ENCODE data around the gene KRT6A.

The KRT6A gene

GRCh38 chr12:52517888-52518287 lies 24.8 kb upstream of the KRT6A start:
- H3K27ac ChIP-seq (ENCODE audit: low read depth in 2 of 2, low read length in 2 of 2) = no peak overlapping the region
- no peaks in the 10 kb centered on the region for H3K4me1 ChIP-seq (ENCODE audit: control insufficient read depth in 2 of 2, insufficient read depth in 2 of 2, low read length in 2 of 2)
- no peak overlapping the region for H3K4me3 ChIP-seq (ENCODE audit: low read length in 2 of 2)
- H3K9me3 ChIP-seq (ENCODE audit: control insufficient read depth in 2 of 2, low read length in 2 of 2) = no peaks in the 10 kb centered on the region
- no peak overlapping the region for H3K9ac ChIP-seq (ENCODE audit: low read depth in 1 of 2, low read length in 2 of 2)
- H3K27me3 ChIP-seq (ENCODE audit: control insufficient read depth in 2 of 2, insufficient read depth in 2 of 2, low read length in 2 of 2) = peaks cover 0 to 4% of the 10 kb centered on the region in 2 donors
- H3K36me3 ChIP-seq (ENCODE audit: control insufficient read depth in 2 of 2, insufficient read depth in 2 of 2, low read length in 2 of 2) = no peaks in the 10 kb centered on the region

DNA sequence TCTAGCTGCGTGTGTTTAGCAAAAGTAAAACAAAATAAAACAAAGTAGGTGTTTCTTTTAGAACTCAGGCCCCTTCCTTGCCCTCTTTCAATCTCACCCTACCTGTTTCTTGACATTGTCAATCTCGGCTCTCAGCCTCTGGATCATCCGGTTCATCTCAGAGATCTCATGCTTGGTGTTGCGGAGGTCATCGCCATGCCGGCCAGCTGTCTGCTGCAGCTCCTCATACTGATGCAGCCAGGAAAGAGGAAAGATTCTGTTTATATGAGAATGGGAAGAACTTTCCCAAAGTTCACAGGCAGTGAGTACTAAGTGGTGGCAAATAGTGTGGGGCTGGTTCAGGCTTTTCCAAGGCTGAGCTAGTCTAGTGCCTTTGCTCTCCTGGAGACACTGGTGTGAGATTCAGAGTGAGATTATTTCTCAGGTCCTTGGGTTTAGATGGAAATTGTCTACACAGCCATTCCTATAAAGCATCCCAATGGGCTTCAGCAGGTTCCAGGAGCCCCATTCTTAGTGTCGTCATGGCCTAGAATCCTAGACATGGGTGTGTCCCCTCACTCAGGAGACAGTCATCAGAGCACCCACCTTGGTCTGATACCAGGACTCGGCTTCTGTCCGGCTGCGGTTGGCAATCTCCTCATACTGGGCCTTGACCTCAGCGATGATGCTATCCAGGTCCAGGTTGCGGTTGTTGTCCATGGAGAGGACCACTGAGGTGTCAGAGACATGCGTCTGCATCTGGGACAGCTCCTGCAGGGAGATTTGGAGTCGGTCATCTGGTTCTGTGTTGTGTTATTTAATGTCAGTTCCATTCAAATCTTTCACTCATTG lies 24.2 kb upstream of the KRT6A start:
- H3K27ac ChIP-seq (ENCODE audit: low read depth in 2 of 2, low read length in 2 of 2) = no peak overlapping the region
- no peaks in the 10 kb centered on the region for H3K36me3 ChIP-seq (ENCODE audit: control insufficient read depth in 2 of 2, insufficient read depth in 2 of 2, low read length in 2 of 2)
- no peaks in the 10 kb centered on the region for H3K9me3 ChIP-seq (ENCODE audit: control insufficient read depth in 2 of 2, low read length in 2 of 2)
- H3K9ac ChIP-seq (ENCODE audit: low read depth in 1 of 2, low read length in 2 of 2) = no peak overlapping the region
- H3K27me3 ChIP-seq (ENCODE audit: control insufficient read depth in 2 of 2, insufficient read depth in 2 of 2, low read length in 2 of 2) = peaks cover 0 to under 1% of the 10 kb centered on the region in 2 donors
- no peak overlapping the region for H3K4me3 ChIP-seq (ENCODE audit: low read length in 2 of 2)
- H3K4me1 ChIP-seq (ENCODE audit: control insufficient read depth in 2 of 2, insufficient read depth in 2 of 2, low read length in 2 of 2) = no peaks in the 10 kb centered on the region

DNA sequence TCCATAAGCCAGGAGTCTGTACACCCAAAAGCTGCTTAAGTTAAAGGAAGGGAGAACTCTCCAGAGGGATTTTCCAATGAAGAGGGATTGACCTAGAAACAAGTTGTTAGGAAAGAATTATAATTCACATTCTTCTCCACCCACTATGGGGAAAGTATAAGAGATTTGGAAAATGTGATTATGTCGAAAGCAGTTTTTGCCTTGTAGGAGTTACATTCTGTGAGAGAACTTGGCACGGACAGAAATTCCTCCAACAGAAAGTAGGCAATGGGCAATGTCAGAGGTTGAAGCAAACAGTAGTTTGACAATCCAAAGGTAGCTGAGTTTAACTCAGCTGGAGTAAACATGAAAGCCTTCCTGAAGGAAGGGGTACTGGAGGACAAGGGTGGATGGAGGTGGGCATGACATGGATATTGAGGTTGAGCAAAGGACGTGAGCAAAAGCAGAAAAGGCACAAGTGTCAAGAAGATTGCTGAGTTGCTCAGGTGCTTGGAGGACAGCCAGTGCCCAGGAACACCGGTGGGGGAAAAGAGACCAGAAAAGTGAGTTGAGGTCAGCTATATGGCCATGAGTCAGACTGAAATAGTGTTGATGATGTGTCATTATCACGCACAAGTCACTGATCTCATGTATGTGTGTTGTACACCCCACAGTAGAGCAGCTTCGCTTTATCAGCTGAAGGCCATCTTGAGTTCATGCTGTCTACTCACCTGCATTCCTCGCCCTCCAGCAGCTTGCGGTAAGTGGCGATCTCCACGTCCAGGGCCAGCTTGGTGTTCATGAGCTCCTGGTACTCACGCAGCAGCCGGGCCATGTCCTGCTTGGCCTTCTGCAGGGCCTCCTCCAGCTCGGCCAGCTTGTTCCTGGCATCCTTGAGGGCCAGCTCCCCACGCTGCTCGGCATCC lies 23.1 kb upstream of the KRT6A start:
- H3K9me3 ChIP-seq (ENCODE audit: control insufficient read depth in 2 of 2, low read length in 2 of 2) = no peaks in the 10 kb centered on the region
- H3K27me3 ChIP-seq (ENCODE audit: control insufficient read depth in 2 of 2, insufficient read depth in 2 of 2, low read length in 2 of 2) = no peaks in the 10 kb centered on the region
- H3K9ac ChIP-seq (ENCODE audit: low read depth in 1 of 2, low read length in 2 of 2) = no peak overlapping the region
- no peaks in the 10 kb centered on the region for H3K4me1 ChIP-seq (ENCODE audit: control insufficient read depth in 2 of 2, insufficient read depth in 2 of 2, low read length in 2 of 2)
- no peak overlapping the region for H3K4me3 ChIP-seq (ENCODE audit: low read length in 2 of 2)
- H3K27ac ChIP-seq (ENCODE audit: low read depth in 2 of 2, low read length in 2 of 2) = no peak overlapping the region
- no peaks in the 10 kb centered on the region for H3K36me3 ChIP-seq (ENCODE audit: control insufficient read depth in 2 of 2, insufficient read depth in 2 of 2, low read length in 2 of 2)

GRCh38 chr12:52515319-52515646 lies 22.2 kb upstream of the KRT6A start:
- Histone ChIP-seq H3K27me3 (ENCODE audit: control insufficient read depth in 2 of 2, insufficient read depth in 2 of 2, low read length in 2 of 2) (no peaks in the 10 kb centered on the region), H3K36me3 (ENCODE audit: control insufficient read depth in 2 of 2, insufficient read depth in 2 of 2, low read length in 2 of 2) (no peaks in the 10 kb centered on the region), H3K9me3 (ENCODE audit: control insufficient read depth in 2 of 2, low read length in 2 of 2) (peaks cover 0 to 2% of the 10 kb centered on the region in 2 donors), H3K27ac (ENCODE audit: low read depth in 2 of 2, low read length in 2 of 2) (no peak overlapping the region), H3K9ac (ENCODE audit: low read depth in 1 of 2, low read length in 2 of 2) (no peak overlapping the region), H3K4me3 (ENCODE audit: low read length in 2 of 2) (no peak overlapping the region), H3K4me1 (ENCODE audit: control insufficient read depth in 2 of 2, insufficient read depth in 2 of 2, low read length in 2 of 2) (no peaks in the 10 kb centered on the region)

DNA sequence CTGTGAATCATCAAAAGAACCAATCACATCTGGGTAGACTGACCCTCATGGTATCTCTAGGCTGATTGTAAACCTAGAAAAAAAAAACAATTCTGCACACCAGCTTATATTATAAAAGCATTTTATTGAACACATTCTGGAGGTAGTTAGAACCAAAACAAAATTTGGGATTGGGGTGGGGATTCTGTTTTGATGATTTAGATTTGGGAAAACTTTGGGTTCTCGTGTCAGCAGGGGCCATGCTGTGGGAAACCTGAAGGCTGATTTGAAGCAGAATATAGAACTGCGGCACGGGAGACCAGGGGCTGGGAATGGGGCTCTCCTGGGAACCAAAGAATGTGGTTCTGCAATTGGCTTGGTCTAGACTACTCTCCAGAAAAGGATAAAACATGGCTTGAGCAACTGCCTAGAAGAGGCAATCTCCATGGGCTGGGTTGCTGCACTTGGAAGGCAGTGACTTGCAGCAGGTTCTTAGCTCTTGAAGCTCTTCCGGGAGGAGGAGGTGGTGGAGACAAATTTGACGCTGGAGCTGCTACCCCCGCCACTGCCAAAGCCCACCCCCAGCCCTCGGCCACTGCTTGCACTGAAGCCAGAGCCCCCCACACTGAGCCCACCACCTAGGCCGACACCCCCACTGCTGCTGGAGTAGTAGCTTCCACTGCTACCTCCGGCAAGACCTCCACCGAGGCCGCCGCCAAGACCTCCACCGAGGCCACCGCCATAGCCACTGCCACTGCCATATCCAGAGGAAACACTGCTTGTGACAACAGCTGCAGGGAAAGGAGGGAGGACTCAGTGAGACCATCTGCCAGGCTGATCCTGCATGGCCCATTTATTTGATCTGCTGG lies 21.6 kb upstream of the KRT6A start:
- H3K27me3 ChIP-seq (ENCODE audit: control insufficient read depth in 2 of 2, insufficient read depth in 2 of 2, low read length in 2 of 2) = no peaks in the 10 kb centered on the region
- no peak overlapping the region for H3K9ac ChIP-seq (ENCODE audit: low read depth in 1 of 2, low read length in 2 of 2)
- no peak overlapping the region for H3K4me3 ChIP-seq (ENCODE audit: low read length in 2 of 2)
- peaks cover 0 to 2% of the 10 kb centered on the region in 2 donors for H3K9me3 ChIP-seq (ENCODE audit: control insufficient read depth in 2 of 2, low read length in 2 of 2)
- H3K4me1 ChIP-seq (ENCODE audit: control insufficient read depth in 2 of 2, insufficient read depth in 2 of 2, low read length in 2 of 2) = no peaks in the 10 kb centered on the region
- H3K36me3 ChIP-seq (ENCODE audit: control insufficient read depth in 2 of 2, insufficient read depth in 2 of 2, low read length in 2 of 2) = no peaks in the 10 kb centered on the region
- no peak overlapping the region for H3K27ac ChIP-seq (ENCODE audit: low read depth in 2 of 2, low read length in 2 of 2)

GRCh38 chr12:52513736-52514135 lies 20.7 kb upstream of the KRT6A start:
- no peak overlapping the region for H3K9ac ChIP-seq (ENCODE audit: low read depth in 1 of 2, low read length in 2 of 2)
- no peak overlapping the region for H3K4me3 ChIP-seq (ENCODE audit: low read length in 2 of 2)
- H3K9me3 ChIP-seq (ENCODE audit: control insufficient read depth in 2 of 2, low read length in 2 of 2) = peaks cover 0 to 2% of the 10 kb centered on the region in 2 donors
- no peaks in the 10 kb centered on the region for H3K4me1 ChIP-seq (ENCODE audit: control insufficient read depth in 2 of 2, insufficient read depth in 2 of 2, low read length in 2 of 2)
- H3K27me3 ChIP-seq (ENCODE audit: control insufficient read depth in 2 of 2, insufficient read depth in 2 of 2, low read length in 2 of 2) = no peaks in the 10 kb centered on the region
- H3K27ac ChIP-seq (ENCODE audit: low read depth in 2 of 2, low read length in 2 of 2) = no peak overlapping the region
- H3K36me3 ChIP-seq (ENCODE audit: control insufficient read depth in 2 of 2, insufficient read depth in 2 of 2, low read length in 2 of 2) = no peaks in the 10 kb centered on the region

DNA sequence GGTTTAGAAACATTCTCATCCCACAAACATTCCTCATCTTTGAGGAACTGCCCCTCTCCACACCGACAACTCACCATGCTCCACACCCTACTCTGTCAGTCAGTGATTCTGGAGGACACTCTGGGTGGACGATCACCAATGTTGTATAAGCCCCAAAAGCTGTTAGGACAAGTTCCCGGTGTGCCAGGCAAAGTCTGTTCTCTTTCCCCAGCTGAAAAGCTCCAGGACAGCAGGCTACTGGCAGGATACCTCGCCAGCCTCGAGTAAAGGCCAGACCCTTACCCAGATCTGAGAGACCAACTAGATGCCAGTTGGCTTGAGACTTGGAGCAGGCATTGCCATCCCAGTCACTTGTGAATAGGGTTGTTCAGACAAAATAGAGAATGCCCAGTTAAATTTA lies 15.2 kb upstream of the KRT6A start:
- H3K36me3 ChIP-seq (ENCODE audit: control insufficient read depth in 2 of 2, insufficient read depth in 2 of 2, low read length in 2 of 2) = no peaks in the 10 kb centered on the region
- no peak overlapping the region for H3K27ac ChIP-seq (ENCODE audit: low read depth in 2 of 2, low read length in 2 of 2)
- no peaks in the 10 kb centered on the region for H3K4me1 ChIP-seq (ENCODE audit: control insufficient read depth in 2 of 2, insufficient read depth in 2 of 2, low read length in 2 of 2)
- H3K9ac ChIP-seq (ENCODE audit: low read depth in 1 of 2, low read length in 2 of 2) = no peak overlapping the region
- H3K27me3 ChIP-seq (ENCODE audit: control insufficient read depth in 2 of 2, insufficient read depth in 2 of 2, low read length in 2 of 2) = no peaks in the 10 kb centered on the region
- no peak overlapping the region for H3K4me3 ChIP-seq (ENCODE audit: low read length in 2 of 2)
- peaks cover 0 to 2% of the 10 kb centered on the region in 2 donors for H3K9me3 ChIP-seq (ENCODE audit: control insufficient read depth in 2 of 2, low read length in 2 of 2)

DNA sequence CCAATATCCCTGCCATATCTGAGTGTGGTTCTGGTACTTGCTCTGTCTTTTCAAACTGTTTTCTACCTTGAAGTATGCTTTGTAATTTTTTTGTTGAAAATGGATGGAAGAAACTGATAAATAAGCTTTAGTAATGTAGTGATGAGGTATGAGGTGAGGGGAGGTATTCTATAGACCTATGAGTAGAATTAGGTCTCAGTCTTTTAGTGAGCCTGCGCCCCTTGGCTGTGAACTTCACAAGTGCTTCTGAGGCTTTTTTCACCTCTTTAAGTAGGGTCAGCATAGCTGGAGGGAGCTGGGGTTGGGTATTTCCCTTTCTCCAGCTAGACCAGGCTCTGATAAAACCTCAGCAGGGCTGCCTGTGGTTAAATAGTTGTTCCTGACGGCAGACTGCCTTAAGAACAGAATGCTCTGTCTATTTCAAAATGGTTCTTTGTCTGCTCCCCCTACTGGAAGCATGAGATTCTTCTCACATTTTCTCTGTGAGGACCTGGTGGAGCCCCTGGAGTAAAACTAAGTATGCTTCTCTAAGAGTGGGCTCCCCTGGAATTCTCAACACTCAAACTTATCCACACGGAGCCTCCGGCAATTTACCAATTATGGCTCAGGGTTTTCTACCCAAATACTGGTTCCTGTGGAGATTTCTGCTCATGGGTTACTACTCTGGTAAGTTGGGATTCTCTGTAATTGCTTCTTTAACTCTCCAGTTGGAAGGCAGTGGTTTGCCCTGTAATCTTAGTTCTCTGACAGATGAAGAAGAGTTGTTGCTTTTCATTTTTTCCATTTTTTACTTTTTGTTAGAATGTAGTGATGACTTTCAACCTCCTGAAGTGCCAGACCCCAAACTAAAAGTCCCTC lies 14.0 kb upstream of the KRT6A start:
- no peak overlapping the region for H3K4me3 ChIP-seq (ENCODE audit: low read length in 2 of 2)
- H3K36me3 ChIP-seq (ENCODE audit: control insufficient read depth in 2 of 2, insufficient read depth in 2 of 2, low read length in 2 of 2) = no peaks in the 10 kb centered on the region
- no peaks in the 10 kb centered on the region for H3K4me1 ChIP-seq (ENCODE audit: control insufficient read depth in 2 of 2, insufficient read depth in 2 of 2, low read length in 2 of 2)
- H3K9ac ChIP-seq (ENCODE audit: low read depth in 1 of 2, low read length in 2 of 2) = no peak overlapping the region
- H3K27me3 ChIP-seq (ENCODE audit: control insufficient read depth in 2 of 2, insufficient read depth in 2 of 2, low read length in 2 of 2) = no peaks in the 10 kb centered on the region
- H3K9me3 ChIP-seq (ENCODE audit: control insufficient read depth in 2 of 2, low read length in 2 of 2) = peaks cover 0 to 2% of the 10 kb centered on the region in 2 donors
- H3K27ac ChIP-seq (ENCODE audit: low read depth in 2 of 2, low read length in 2 of 2) = no peak overlapping the region

- no peaks in the 10 kb centered on the region for H3K36me3 ChIP-seq (ENCODE audit: control insufficient read depth in 2 of 2, insufficient read depth in 2 of 2, low read length in 2 of 2)
- no peaks in the 10 kb centered on the region for H3K4me1 ChIP-seq (ENCODE audit: control insufficient read depth in 2 of 2, insufficient read depth in 2 of 2, low read length in 2 of 2)
- H3K4me3 ChIP-seq (ENCODE audit: low read length in 2 of 2) = no peak overlapping the region
- H3K9ac ChIP-seq (ENCODE audit: low read depth in 1 of 2, low read length in 2 of 2) = no peak overlapping the region
- no peak overlapping the region for H3K27ac ChIP-seq (ENCODE audit: low read depth in 2 of 2, low read length in 2 of 2)
- H3K9me3 ChIP-seq (ENCODE audit: control insufficient read depth in 2 of 2, low read length in 2 of 2) = no peaks in the 10 kb centered on the region
- H3K27me3 ChIP-seq (ENCODE audit: control insufficient read depth in 2 of 2, insufficient read depth in 2 of 2, low read length in 2 of 2) = no peaks in the 10 kb centered on the region
These were observed 9.8 kb upstream of the KRT6A start for GRCh38 chr12:52502877-52503276.
